HFFc6 (cell line): ENCODE results near the gene RUFY3. TPM values are rescaled to one million over a fixed set of nuclear protein-coding genes. Genes with fewer than 3 reads are reported as not detected.
"Not testable (repeated sequence)": the region's sequence is repeated elsewhere in the genome, so short reads cannot be mapped to it uniquely, and the experiment has no call there.

Source experiments
- DNase-seq: peaks from one replicate; pipeline ENCODE4 v3.0.0-alpha.2; 2018
- H3K27ac Mint-ChIP-seq: 2 replicates; pipeline ENCODE4 v1.8.0; 2020; ENCODE audit warnings: mild to moderate bottlenecking, mixed read lengths
- H3K27me3 Mint-ChIP-seq: 2 replicates; pipeline ENCODE4 v1.8.0; 2021; ENCODE audit warnings: mild to moderate bottlenecking, moderate library complexity, mixed read lengths; ENCODE audit not compliant: insufficient read depth
- H3K36me3 Mint-ChIP-seq: 2 replicates; pipeline ENCODE4 v1.8.0; 2021; ENCODE audit warnings: low read depth, mixed read lengths
- H3K4me1 Mint-ChIP-seq: 2 replicates; pipeline ENCODE4 v1.8.0; 2020; ENCODE audit warnings: low read depth, mixed read lengths
- H3K4me3 Mint-ChIP-seq: 2 replicates; pipeline ENCODE4 v1.8.0; 2020; ENCODE audit warnings: mild to moderate bottlenecking, moderate library complexity, mixed read lengths
- H3K9me3 Mint-ChIP-seq: 2 replicates; pipeline ENCODE4 v1.8.0; 2020; ENCODE audit warnings: mild to moderate bottlenecking, mixed read lengths
- CTCF ChIP-seq: fragments of 200-600 bp; sonication (generic); IDR thresholded peaks from 2 replicates; pipeline ENCODE4 v1.5.0; 2021; ENCODE audit warnings: antibody characterized with exemption, mild to moderate bottlenecking
- total RNA-seq, 6 experiments: library from RNA; stranded (reverse); fragmentation: NEBNext Ultra II Directional; extraction: Animal tissue kit (Norgen Biotek cat#: 25700); gene quantifications; 2 replicates in 1 of 6; 3 replicates in 5 of 6; pipeline ENCODE4 v1.2.3, GENCODE V29; 2021

RUFY3 gene
- total RNA-seq, 6 experiments from 2014 or later = 35.7 to 44.8 (median 38.4) TPM

- Mint-ChIP-seq H3K27ac (peak within 1 kb of the TSS; percentile 88), H3K27me3 (no peaks in the 10 kb centered on the region), H3K4me3 (peak within 1 kb of the TSS; percentile 96), H3K9me3 (no peaks in the 10 kb centered on the region), H3K4me1 (peaks cover 13% of the 10 kb centered on the region), H3K36me3 (peaks cover 18% of the 10 kb centered on the region)
- peak; percentile 85 for DNase-seq
- TF ChIP-seq CTCF = peak; percentile 40
Observed at GRCh38 chr4:70839589-70840093, 117.9 kb downstream of the RUFY3 start, which contains the start of gene GRSF1. GRSF1 (minus strand) TSS chr4:70839890; CDS start chr4:70839827, 63 bp downstream.

GRCh38 chr4:70840137-70840536, 118.4 kb downstream of the RUFY3 start:
- not testable (repeated sequence) for H3K27ac Mint-ChIP-seq, DNase-seq, H3K9me3 Mint-ChIP-seq, H3K27me3 Mint-ChIP-seq
- Mint-ChIP-seq H3K4me3 (peak overlapping the region; percentile 47; the same call in 1 of the 2 replicates), H3K36me3 (peaks cover 18% of the 10 kb centered on the region), H3K4me1 (peaks cover 13% of the 10 kb centered on the region)

- not testable (repeated sequence) for H3K9me3 Mint-ChIP-seq, H3K27ac Mint-ChIP-seq, DNase-seq, H3K4me3 Mint-ChIP-seq, H3K27me3 Mint-ChIP-seq
- Mint-ChIP-seq H3K36me3 (peaks cover 18% of the 10 kb centered on the region), H3K4me1 (peaks cover 13% of the 10 kb centered on the region)
Observed at GRCh38 chr4:70840631-70841030, 118.9 kb downstream of the RUFY3 start.

- H3K4me3 Mint-ChIP-seq = no peak overlapping the region
- H3K9me3 Mint-ChIP-seq = no peaks in the 10 kb centered on the region
- DNase-seq = no peak
- no peaks in the 10 kb centered on the region for H3K27me3 Mint-ChIP-seq
- TF ChIP-seq CTCF = no peak
- H3K36me3 Mint-ChIP-seq = peaks cover 18% of the 10 kb centered on the region
- peaks cover 9% of the 10 kb centered on the region for H3K4me1 Mint-ChIP-seq
- H3K27ac Mint-ChIP-seq = peak overlapping the region; percentile 38; the same call in 1 of the 2 replicates
Observed at GRCh38 chr4:70841211-70841610, 119.4 kb downstream of the RUFY3 start.

GRCh38 chr4:70841951-70842350, 120.2 kb downstream of the RUFY3 start:
- Mint-ChIP-seq H3K9me3 (no peaks in the 10 kb centered on the region), H3K27ac (no peak overlapping the region), H3K4me1 (peaks cover 2% of the 10 kb centered on the region), H3K4me3 (no peak overlapping the region), H3K36me3 (peaks cover 11% of the 10 kb centered on the region), H3K27me3 (no peaks in the 10 kb centered on the region)
- TF ChIP-seq CTCF = no peak
- DNase-seq = no peak

- Mint-ChIP-seq H3K4me3 (no peak overlapping the region), H3K36me3 (peaks cover 10% of the 10 kb centered on the region), H3K4me1 (no peaks in the 10 kb centered on the region), H3K9me3 (no peaks in the 10 kb centered on the region), H3K27ac (no peak overlapping the region), H3K27me3 (no peaks in the 10 kb centered on the region)
- no peak for TF ChIP-seq CTCF
- DNase-seq = no peak
Observed at GRCh38 chr4:70842761-70843435, 121.1 kb downstream of the RUFY3 start.
